ENCODE measurements around the gene DOK7. TPM values are rescaled to one million over a fixed set of nuclear protein-coding genes. Genes with fewer than 3 reads are reported as not detected.

Gene DOK7
- total RNA-seq, 1 donor from 2014 or later, result 4.8 TPM

- peaks cover 30% of the 10 kb centered on the region for H3K27me3 Mint-ChIP-seq (ENCODE audit: low read depth)
- H3K4me1 Mint-ChIP-seq, result peaks cover 18% of the 10 kb centered on the region
- H3K27ac Mint-ChIP-seq, result no peak overlapping the region
- no peak for DNase-seq (ENCODE audit: low spot score in 2 of 2, unreplicated experiment in 2 of 2)
- no peak for TF ChIP-seq CTCF (IDR thresholded peaks at IDR 0.05; ENCODE audit: unreplicated experiment)
- H3K9me3 Mint-ChIP-seq, result no peaks in the 10 kb centered on the region
- H3K36me3 Mint-ChIP-seq, result no peaks in the 10 kb centered on the region
- H3K4me3 Mint-ChIP-seq, result no peak overlapping the region
Measured at GRCh38 chr4:3493720-3494461, 30.8 kb downstream of the DOK7 start.

- DNase-seq (ENCODE audit: low spot score in 2 of 2, unreplicated experiment in 2 of 2), result no peak
- no peaks in the 10 kb centered on the region for H3K9me3 Mint-ChIP-seq
- no peak for TF ChIP-seq CTCF (IDR thresholded peaks at IDR 0.05; ENCODE audit: unreplicated experiment)
- peaks cover 18% of the 10 kb centered on the region for H3K4me1 Mint-ChIP-seq
- no peak overlapping the region for H3K4me3 Mint-ChIP-seq
- H3K27ac Mint-ChIP-seq, result no peak overlapping the region
- H3K27me3 Mint-ChIP-seq (ENCODE audit: low read depth), result peaks cover 24% of the 10 kb centered on the region
- no peaks in the 10 kb centered on the region for H3K36me3 Mint-ChIP-seq
Measured at GRCh38 chr4:3494462-3494871, 31.4 kb downstream of the DOK7 start.

- Mint-ChIP-seq H3K9me3 (no peaks in the 10 kb centered on the region), H3K27me3 (ENCODE audit: low read depth) (peaks cover 19% of the 10 kb centered on the region), H3K27ac (peak overlapping the region; percentile 12), H3K36me3 (no peaks in the 10 kb centered on the region), H3K4me1 (peaks cover 18% of the 10 kb centered on the region), H3K4me3 (no peak overlapping the region)
- no peak for DNase-seq (ENCODE audit: low spot score in 2 of 2, unreplicated experiment in 2 of 2)
- TF ChIP-seq CTCF (IDR thresholded peaks at IDR 0.05; ENCODE audit: unreplicated experiment), result no peak
Measured at GRCh38 chr4:3495204-3495975, 32.3 kb downstream of the DOK7 start.

- peaks cover 18% of the 10 kb centered on the region for H3K27me3 Mint-ChIP-seq (ENCODE audit: low read depth)
- no peak for DNase-seq (ENCODE audit: low spot score in 2 of 2, unreplicated experiment in 2 of 2)
- no peak overlapping the region for H3K27ac Mint-ChIP-seq
- no peaks in the 10 kb centered on the region for H3K36me3 Mint-ChIP-seq
- TF ChIP-seq CTCF (IDR thresholded peaks at IDR 0.05; ENCODE audit: unreplicated experiment), result no peak
- H3K4me1 Mint-ChIP-seq, result peaks cover 18% of the 10 kb centered on the region
- H3K9me3 Mint-ChIP-seq, result no peaks in the 10 kb centered on the region
- H3K4me3 Mint-ChIP-seq, result no peak overlapping the region
Measured at GRCh38 chr4:3496021-3496420, 32.9 kb downstream of the DOK7 start.

GRCh38 chr4:3497095-3497494 is 34.0 kb downstream of the DOK7 start:
- no peak for DNase-seq (ENCODE audit: low spot score in 2 of 2, unreplicated experiment in 2 of 2)
- no peak for TF ChIP-seq CTCF (IDR thresholded peaks at IDR 0.05; ENCODE audit: unreplicated experiment)
- H3K36me3 Mint-ChIP-seq, result no peaks in the 10 kb centered on the region
- peaks cover 9% of the 10 kb centered on the region for H3K27me3 Mint-ChIP-seq (ENCODE audit: low read depth)
- peaks cover 13% of the 10 kb centered on the region for H3K4me1 Mint-ChIP-seq
- H3K27ac Mint-ChIP-seq, result no peak overlapping the region
- no peak overlapping the region for H3K4me3 Mint-ChIP-seq
- H3K9me3 Mint-ChIP-seq, result no peaks in the 10 kb centered on the region

All from mesothelial cell of epicardium (in vitro differentiated cells).